Epithelial cell of esophagus (primary cell): Measurements from ENCODE around the gene ATP7B.

Experiments
- DNase-seq: peaks from one replicate; pipeline ENCODE4 v3.0.0; 2010; ENCODE audit warnings: low read depth
- H3K4me3 ChIP-seq: 2 replicates; pipeline ENCODE4 v1.5.1; 2011; ENCODE audit warnings: mild to moderate bottlenecking, low read length, control low read depth
- TF ChIP-seq, protein P1 (sequence below): IDR thresholded peaks from 2 replicates; pipeline ENCODE4 v1.5.1; 2011; ENCODE audit warnings: low read depth, mild to moderate bottlenecking, low read length, control low read depth, inconsistent platforms; ENCODE audit not compliant: insufficient read depth; ENCODE audit errors: missing control alignments

ATP7B gene

DNA sequence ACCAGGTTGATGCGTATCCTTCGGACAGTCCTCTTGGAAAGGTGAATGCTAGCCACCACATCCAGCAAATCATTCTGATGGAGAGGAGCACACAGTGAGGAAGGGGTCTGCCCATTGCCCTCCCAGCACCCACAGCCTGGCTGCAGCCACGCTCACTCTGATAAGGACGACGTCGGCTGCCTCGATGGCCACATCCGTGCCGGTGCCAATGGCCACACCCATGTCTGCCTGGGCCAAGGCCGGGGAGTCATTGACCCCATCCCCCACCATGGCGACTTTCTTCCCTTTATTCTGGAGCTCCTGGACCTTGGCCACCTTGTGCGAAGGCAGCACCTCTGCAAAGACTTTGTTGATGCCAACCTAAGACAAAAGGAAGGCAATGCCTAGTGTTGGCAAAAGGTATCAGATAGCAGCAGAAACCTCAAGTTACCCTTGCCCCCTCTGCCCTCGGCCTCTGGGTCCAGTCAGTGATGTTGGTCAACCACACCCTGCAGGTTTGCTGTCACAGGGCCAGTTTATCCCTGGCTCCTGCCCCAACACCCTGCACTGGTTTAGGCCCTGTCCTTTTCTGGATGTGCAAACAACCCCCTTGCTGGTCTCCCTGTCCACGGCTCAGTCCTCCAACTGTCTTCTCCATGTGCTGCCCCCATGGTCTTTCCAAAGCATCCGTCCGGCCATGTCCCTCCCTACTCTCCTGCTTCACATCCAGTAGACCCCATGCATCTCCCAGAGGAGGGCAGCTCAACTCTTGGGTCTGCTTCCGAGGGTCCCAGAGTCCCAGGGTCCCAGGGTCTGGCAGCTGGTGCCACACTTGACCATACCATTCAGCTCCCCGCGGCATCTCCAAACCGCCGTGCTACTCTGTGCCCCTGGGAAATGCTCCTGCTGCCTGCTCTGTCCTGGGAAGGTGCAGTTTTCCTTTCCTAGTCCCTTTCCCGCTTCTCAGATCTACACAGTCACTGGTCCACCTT lies 73.6 kb downstream of the ATP7B start:
- DNase-seq: no peak
- TF ChIP-seq, protein P1, sequence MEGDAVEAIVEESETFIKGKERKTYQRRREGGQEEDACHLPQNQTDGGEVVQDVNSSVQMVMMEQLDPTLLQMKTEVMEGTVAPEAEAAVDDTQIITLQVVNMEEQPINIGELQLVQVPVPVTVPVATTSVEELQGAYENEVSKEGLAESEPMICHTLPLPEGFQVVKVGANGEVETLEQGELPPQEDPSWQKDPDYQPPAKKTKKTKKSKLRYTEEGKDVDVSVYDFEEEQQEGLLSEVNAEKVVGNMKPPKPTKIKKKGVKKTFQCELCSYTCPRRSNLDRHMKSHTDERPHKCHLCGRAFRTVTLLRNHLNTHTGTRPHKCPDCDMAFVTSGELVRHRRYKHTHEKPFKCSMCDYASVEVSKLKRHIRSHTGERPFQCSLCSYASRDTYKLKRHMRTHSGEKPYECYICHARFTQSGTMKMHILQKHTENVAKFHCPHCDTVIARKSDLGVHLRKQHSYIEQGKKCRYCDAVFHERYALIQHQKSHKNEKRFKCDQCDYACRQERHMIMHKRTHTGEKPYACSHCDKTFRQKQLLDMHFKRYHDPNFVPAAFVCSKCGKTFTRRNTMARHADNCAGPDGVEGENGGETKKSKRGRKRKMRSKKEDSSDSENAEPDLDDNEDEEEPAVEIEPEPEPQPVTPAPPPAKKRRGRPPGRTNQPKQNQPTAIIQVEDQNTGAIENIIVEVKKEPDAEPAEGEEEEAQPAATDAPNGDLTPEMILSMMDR: no peak
- H3K4me3 ChIP-seq: no peak overlapping the region

- DNase-seq: peak; percentile 35
- no peak overlapping the region for H3K4me3 ChIP-seq
- TF ChIP-seq, protein P1: peak; percentile 45
Measured at GRCh38 chr13:51935326-51936171, 75.7 kb downstream of the ATP7B start.

DNA sequence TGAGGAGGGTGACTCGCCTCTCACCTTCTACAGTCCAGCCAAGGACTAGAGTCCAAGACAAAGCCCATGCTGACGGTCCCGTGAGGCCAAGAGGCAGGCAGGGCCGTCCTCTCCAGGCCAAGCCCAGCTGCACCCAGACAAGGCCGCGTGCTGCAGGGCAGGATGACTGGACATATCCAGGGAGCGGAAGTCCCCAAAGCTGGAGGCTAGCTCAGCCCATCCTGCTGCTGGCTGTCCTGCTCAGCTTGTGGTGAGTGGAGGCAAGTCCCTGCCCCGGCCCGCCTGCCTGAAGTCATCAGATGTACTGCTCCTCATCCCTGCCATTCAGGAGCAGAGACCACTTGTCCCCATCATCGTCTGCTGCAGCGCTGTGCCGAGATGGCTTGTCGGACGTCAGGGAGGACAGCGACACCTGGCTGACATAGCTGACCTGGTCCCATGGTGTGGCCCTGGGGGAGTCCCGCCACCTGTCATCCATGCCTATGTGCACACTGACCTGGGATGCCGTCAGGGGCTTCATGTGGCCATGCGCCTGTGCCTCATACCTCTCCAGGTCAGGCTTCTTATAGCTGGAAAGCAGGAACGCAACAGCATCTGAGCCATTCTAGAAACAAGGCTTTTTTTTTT lies 76.7 kb downstream of the ATP7B start:
- no peak overlapping the region for H3K4me3 ChIP-seq
- DNase-seq: no peak
- TF ChIP-seq, protein P1: no peak

DNA sequence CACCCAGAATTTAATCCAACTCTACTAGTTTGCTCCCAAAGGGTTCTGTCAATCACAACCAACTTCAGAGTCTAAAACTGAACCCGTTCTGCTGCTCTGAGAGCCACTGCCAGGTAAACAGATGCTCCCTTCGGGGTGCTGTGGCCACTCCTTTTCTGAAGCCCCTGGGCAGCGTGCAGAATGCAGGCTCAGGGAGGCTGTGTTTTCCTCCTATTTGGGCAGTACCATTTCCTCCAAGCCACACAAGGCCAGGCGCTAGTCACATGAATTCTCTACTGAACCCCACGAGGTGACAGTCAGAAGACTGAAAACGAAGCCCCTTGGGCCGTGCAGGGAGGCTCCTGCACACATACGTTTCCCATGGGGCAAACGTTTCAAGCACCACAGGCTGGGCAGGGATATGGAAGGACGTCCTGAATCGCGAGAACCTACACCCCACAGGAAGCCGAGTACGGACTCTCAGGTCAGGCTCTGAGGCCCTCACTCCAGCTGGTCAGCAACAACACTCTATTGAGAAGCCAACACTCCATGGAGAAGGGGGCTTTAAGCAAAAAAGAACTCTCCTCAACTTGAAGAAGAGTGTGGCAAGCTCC lies 77.7 kb downstream of the ATP7B start:
- TF ChIP-seq, protein P1: no peak
- DNase-seq: no peak
- no peak overlapping the region for H3K4me3 ChIP-seq

DNA sequence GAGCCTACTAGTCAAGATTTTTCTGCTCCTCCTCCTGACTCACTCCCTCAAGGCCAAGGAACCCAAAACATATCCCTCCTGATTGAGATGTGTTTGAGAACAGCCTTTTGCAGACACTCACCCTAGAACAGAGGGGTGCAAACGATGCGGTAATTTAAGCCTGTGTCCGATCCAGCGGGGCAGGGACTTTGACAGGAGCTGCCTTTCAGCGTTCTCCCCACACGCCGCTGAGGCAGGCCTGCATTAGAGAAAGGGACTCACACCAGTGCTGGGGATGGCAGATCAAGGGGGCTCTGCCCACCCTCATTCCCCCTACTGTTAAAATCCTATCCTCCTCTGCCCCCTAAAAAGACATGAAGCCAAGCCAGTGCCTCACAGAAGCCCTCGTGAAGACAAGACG lies 79.0 kb downstream of the ATP7B start:
- H3K4me3 ChIP-seq: no peak overlapping the region
- TF ChIP-seq, protein P1: no peak
- DNase-seq: no peak

- TF ChIP-seq, protein P1: no peak
- H3K4me3 ChIP-seq: no peak overlapping the region
- DNase-seq: no peak
Measured at GRCh38 chr13:51931606-51932005, 79.6 kb downstream of the ATP7B start.
